GM19193 (cell line): ENCODE results near the gene DMD.

Experiments used
- POLR2A ChIP-seq: IDR thresholded peaks from 4 replicates; pipeline ENCODE4 v1.6.1; 2011; ENCODE audit not compliant: insufficient read depth, insufficient read length; ENCODE audit errors: extremely low read depth

The DMD gene

DNA sequence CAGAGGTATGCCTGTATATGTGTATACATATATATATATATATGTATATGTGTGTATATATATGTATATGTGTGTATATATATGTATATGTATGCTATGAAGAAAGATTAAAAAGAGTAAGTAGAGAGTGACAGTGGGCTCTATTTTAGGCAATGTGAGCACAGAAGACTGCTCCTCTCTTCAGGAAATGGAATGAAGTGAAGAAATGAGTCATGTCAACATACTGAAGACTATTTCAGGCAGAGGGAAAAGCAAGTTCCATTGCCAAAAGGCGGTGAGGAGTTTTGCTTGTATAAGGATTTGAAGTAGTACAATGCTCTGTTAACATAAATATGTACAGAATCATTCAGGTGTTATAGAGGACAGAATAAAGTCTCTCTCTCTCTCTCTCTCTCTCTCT lies 1366.3 kb downstream of the DMD start:
- no peak for TF ChIP-seq POLR2A

GRCh38 chrX:31838617-31839016 lies 1372.7 kb downstream of the DMD start:
- no peak for TF ChIP-seq POLR2A

DNA sequence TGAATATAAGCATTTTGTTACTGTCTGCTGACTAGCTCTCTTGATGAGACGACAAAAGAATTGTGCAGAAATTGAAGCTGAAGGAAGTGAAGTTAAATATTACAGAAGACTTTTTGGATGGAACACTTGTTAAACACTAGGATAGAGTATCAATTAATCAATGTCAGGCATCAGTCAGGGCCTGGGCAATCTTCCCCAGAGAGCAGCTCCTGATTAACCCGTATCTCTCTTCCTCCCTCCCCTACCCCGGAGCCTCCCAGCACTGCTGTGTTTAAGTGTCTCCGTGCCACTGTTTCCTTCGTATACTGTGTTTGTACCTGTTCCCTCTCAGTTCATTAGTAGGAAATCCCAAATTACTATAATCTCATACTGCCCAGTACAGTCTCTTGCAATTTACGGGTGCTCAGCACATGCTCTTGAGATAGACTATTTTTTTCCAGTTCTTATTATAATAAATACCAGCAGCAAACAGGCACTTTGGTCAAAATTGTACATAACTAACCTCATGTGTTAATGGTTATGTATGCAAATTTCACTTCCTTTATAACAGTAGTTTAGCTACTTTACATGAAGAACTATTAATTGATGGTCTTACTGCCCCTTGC lies 1373.8 kb downstream of the DMD start:
- TF ChIP-seq POLR2A: no peak

DNA sequence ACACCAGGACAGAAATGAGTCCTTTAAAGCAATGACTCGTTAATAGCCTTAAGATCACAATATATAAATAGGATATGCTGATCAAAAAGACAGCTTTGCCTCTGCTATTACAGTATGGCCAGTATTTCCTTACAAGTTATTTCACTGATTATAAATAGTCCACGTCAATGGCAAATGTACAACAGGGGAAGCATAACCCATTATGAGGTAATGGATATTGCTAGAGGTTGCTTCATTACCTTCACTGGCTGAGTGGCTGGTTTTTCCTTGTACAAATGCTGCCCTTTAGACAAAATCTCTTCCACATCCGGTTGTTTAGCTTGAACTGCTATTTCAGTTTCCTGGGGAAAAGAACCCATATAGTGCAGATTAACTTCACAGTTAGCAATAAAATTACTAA lies 1374.9 kb downstream of the DMD start:
- TF ChIP-seq POLR2A: no peak

- TF ChIP-seq POLR2A: no peak
Measured at GRCh38 chrX:31832263-31832662, 1379.1 kb downstream of the DMD start.

DNA sequence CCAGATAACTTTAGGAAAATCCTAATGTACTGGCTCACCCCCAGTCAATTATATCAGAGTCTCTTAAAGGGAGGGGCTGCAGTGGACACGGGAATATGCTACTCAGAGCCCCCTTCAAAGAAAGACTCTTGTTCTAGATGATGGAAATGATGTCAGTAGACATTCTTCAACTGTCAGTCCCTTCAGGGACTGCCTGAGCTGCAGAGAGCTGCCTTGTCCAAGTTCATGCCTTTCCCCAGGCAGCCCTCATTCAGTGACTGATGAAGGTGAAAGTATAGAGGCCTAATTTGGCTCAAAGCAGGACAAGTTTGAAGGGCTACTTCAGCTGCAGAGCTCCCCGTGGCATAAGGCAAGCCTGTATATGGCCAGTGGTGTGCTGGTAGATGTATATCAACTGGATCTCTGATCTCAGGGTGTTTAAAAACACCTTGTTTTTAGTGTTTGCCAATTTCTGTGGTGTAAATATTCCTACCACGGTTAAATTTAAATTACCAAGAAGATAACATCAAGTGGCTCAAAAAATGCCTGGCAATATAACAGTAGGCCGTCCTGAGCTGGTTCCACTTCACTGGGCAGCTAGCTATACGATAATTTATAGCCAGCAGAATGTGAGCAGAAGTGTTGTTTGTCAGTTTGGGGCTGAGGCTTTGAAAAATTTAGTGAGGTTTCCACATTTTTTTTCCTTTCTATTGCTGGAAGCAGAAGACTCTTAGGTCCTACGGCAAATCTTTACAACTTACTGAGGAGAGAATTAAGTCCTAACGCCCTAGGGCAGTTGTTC lies 1390.7 kb downstream of the DMD start:
- no peak for TF ChIP-seq POLR2A

DNA sequence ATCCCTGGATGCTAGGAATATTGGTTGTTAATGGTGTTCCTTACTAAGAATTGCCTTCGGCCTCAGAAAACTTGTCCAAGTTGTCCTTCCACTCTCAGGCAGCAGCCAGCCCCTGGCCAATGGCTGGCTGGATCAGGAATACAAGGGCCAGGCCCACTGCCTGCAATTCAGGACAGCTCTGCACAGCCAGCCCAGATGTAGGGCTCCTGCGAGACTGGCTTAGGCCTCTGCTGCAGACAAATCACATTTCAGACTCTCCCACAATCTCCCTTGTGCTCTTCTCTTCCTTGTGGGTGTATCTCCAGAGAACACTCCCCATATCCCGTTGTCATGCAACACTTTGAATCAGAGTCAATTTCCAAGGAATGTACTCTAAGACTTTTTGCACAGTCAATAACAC lies 1391.9 kb downstream of the DMD start:
- no peak for TF ChIP-seq POLR2A

GRCh38 chrX:31811106-31811505 lies 1400.2 kb downstream of the DMD start:
- no peak for TF ChIP-seq POLR2A

GRCh38 chrX:31808357-31808756 lies 1403.0 kb downstream of the DMD start:
- TF ChIP-seq POLR2A: no peak

DNA sequence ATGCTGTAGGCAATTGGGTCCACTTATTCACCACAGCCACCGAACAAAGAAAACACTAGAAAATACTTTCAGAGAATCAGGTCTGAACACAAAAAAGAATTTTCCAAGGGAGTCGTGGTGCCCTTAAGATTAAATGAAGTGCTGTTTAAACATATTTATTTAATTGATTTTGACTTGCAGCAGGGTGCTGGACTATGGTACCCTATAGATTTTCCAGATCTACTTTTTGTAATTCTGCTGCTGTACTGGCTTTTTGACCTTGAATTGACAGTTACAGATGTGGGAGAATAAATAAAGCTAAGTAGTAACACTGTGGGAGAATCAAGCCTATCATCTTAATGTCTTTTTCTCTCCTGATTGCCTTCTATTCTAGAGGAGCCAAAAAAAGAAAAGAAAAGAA lies 1404.2 kb downstream of the DMD start:
- TF ChIP-seq POLR2A: no peak

DNA sequence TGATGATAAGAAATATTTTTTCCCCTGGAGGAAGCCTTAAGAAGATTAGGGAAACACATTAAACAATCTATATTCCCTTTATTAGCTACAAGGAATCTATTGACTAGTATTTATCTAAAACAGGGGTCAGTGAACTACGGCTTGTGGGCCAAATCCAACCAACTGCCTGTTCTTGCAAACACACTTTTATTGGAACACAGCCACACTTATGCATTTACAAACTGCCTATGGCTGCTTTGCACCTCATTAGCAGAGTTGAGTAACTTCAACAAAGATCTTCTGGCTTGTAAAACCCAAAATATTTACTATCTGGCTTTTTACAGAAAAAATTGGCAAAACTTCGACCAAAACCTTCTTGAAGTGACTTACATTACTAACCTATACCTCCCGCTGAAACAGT lies 1405.6 kb downstream of the DMD start:
- TF ChIP-seq POLR2A: no peak

DNA sequence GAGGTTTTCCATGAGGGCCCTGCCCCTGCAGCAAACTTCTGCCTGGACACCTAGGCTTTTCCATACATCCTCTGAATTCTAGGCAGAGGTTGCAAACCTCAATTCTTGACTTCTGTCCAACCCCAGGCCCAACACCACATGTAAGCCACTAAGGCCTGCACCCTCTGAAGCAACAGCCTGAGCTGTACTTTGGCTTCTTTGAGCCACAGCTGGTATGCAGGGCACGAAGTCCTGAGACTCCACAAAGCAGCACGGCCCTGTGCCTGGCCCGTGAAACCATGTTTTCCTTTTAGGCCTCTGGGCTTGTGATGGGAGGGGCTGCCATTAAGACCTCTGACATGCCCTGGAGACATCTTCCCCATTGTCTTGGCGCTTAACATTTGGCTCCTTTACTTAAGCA lies 1411.1 kb downstream of the DMD start:
- no peak for TF ChIP-seq POLR2A

DNA sequence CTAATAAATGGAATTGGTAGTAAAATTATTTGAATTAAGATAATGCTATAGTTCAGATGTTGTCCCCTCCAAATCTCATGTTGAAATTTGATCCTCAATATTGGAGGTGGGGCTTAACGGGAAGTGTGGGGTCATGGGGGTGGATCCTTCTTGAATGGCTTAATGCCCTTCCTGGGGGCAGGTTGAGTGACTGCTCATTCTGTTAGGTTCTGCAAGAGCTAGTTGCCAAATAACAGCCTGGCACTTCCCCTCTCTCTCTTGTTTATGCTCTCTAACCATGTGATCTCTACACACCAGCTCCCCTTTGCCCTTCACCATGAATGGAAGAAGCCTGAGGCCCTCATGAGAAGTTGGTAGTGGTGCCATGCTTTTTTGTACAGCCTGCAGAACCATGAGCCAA lies 1414.7 kb downstream of the DMD start:
- TF ChIP-seq POLR2A: no peak

GRCh38 chrX:31747411-31747810 lies 1463.9 kb downstream of the DMD start:
- no peak for TF ChIP-seq POLR2A

DNA sequence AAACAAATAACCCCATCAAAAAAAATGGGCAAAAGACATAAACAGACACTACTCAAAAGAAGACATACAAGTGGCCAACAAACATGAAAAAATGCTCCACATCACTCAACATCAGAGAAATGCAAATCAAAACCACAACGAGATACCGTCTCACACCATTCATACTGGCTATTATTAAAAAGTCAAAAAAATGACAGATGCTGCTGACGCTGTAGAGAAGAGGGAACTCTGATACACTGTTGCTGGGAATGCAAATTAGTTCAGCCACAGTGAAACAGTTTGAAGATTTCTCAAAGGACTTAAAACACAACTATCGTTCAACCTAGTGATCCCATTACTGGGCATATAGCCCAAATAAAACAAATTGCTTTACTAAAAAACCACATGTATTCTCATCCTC lies 1468.3 kb downstream of the DMD start:
- TF ChIP-seq POLR2A: no peak

DNA sequence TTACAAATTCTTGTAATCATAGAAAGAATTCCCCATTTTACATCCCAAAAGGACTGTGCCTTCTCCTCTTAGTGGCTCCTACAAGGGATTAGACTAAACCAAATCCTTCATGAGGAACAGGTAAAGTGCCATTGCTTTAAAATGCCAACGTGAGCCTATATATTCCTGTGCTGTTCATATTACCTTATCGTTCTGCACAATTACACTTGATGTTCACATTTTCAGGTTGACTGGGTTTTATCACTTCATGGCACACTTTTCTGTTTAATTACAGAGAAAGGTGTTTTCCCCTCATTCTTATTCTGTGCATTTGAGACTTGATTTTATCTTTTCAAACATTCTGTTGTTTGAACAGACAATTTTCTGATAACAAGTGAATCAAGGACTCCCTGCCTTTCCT lies 1493.9 kb downstream of the DMD start:
- TF ChIP-seq POLR2A: no peak
